ENCODE results near the gene TMEM72.

Gene TMEM72

DNA sequence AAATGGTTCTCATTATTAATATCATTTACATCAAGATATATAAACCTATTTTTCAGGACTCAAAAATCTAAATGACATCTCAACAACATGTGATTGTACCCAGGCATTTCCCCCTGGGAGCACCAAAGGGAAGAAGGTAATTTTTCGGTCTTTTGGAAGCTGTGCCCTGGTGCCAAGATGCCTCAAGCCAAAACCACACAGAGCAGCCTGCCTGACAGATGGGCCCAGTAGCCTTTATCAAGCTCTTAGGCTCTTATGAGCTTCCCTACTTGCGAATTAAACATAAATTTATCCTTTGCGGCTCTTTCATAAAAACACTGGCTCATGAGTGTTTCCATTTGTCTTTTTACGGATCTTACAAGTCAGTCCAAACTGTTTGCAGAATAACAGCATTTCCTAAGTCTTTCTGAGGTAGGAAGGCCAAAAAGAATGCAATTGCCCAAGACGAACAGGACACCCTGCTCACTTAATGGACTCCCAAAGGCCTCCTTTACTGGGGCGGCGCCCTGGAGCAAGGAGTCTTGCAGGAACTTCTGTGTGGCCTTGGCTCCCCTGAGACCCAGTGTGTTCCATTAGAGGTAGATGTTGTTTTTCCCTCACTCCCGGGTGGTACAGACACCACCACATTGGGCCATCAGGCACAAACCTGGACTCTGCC, 44.4 kb downstream of the TMEM72 start:
- DNase-seq (ENCODE audit: low spot score), result no peak

DNA sequence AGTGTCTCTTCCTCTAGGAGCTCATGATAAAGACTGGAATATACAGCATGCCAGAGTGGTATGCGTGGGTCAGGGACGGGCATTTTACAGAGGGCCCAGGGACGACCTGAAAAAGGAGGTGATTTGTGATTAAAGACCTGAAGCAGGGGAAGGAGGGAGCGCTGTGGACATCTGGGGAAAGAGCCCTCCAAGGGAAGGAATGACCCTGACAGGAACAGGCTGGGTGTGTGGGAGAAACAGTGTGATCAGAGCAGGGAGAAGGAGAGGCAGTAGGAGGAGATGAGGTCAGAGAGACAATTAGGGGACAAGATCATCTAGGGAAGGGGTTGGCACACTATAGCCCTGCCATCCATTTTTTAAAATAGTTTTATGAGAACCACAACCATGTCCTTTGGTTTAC, 45.1 kb downstream of the TMEM72 start:
- DNase-seq (ENCODE audit: low spot score), result no peak

DNA sequence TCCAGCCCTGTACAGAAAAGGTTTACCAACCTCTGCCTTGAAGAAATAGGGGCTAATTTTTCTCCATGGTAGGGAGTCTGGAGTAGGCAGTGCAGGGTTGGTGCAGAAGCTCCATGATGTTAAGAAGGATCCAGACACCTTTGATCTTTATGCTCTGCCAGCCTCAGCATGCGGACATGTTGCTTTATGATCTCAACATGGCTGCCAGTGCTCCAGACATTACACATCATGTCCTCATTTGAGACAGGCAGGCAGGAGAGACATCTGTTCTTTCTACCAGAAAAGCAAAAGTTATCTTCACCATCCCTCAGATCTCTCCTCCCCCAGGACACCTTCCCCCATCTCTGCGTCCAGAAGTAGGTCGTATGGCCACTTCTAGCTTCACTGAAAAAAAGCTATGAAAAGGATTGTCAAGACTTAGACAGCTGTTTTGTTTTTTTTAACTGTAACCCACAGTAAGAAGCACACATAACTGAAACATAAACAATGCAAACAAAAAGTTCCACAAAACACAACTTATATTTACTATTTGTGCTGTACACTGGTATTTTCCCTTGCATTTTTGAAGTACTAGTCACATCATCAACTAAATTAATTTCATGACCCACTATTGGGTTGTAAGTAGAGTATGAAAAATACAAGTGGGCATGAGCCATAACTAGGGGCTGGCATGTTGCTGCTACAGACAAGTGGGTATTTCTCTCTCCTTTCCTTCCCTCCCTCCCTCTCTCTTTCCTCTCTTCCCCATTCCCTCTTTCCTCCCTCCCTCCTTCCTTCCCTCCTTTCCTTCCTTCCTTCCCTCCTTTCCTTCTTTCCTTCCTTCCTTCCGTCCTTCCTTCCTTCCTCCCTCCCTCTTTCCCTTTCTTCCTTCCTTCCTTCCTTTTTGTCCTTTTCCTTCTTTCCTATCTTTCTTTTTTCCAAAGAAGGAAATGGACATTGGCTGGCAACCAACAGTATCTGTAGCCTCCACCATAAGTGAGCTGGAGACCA, 45.9 kb downstream of the TMEM72 start:
- no peak for DNase-seq (ENCODE audit: low spot score)

DNA sequence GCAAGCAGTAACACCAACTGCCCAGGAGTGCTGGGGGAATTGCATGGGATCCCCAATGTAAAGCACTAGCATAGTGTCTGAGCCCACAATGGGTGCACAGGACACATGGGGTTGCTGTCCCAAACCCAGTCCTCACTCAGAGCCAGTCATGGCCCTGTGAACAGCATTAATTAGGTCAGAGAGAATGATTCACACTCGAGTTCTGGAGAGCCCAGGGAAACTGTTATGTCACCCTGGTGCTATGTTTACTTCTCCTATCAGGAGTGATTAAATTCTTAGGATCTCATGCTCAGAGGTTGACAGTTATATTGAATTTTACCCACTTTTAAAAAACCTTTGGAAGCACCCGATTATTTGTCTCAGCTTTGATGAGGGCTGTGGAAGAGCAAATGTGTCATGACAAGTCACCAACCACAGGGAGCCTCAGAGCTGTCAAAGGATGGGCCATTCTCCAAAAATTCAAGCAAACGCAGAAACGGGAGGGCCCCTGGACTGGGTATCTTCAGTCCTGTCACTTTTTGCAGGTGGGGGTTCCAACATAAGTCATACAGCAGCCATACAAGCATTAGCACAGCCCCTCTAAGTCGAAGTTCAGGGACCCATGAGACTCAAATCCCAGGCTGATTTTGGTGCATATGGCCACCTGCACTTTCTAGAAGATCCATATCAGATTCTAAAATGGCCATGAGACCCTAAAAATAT, 47.2 kb downstream of the TMEM72 start:
- no peak for DNase-seq (ENCODE audit: low spot score)

DNA sequence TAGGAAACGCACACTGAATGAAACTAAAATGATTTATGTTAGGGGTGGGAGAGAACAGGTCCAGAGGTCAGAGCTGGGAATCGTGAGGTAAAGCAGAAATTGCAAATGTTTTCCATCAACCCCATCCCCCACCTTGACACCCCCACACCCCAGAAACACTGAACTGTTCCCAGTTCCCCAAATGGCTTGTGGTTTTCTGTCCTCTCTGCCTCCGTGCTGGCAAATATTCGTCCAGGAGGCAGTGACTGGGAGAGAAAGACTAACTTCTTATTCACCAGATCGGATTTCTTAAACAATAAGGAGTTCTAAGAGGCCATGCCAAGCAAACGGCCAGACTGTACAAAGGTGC, 47.7 kb downstream of the TMEM72 start:
- DNase-seq (ENCODE audit: low spot score), result no peak

DNA sequence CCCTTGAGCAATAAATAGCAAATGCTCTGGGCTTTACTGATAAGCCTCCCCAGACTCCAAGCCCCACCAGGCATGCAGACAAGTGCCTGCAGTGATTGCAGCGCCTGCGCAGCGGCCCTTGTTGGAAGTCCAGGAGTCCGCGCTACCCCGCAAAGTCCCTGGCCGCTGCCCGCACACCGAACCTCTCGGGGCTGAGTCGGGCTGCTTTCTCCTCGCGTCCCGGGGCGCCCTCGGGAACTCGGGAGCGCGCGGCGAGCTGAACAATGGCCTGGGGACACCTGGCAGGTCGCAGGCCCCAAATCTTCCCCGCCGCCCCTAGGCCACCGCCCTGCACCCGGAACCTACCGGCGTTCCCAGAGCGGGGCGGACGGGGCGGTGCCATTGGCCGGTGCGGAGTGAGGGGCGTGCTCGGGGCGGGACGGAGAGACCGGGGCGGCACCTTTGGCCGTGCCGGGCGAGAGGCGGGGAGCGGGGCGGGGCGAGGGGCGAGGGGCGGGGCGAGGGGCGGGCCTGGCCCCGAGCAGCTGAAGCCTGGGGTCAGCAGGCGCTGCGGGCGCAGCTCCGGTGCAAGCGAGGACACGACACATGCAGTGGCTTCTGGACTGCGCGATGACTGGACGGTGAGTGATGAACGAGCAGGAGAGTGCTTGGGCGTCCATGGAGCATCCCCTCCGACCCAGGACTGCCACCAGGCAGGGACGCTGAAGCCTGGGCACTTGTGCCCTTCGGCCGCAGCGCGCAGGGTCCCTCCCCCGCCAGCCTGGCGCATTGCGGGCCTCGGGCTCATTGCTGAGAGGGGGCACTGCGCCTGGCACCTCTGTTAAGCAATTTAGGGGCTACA, 48.3 kb downstream of the TMEM72 start, which contains the start of gene RASSF4:
RASSF4 (plus strand) TSS at position 556 of the 841 bp plus-strand sequence. CDS start 10,401 bp downstream, outside the sequence.
- peak; percentile 93 for DNase-seq (ENCODE audit: low spot score)

DNA sequence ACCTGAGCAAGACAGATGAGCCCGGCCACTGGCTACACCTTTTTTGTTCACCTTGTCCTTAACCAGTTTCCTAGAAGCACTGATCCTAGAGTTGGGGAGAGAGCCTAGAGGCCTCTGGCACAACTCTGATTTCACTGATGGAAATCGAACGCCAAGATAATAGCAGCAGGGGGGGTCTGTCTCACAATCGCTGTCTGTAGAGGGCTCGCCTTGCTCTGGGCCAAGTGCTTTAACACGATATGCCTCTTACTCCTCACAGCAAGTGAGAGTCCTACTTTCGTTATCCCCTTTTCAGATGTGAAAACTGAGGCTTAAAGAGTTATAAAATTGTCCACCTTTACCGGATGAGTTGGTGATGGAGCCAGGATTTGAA, 48.9 kb downstream of the TMEM72 start:
- no peak for DNase-seq (ENCODE audit: low spot score)

DNA sequence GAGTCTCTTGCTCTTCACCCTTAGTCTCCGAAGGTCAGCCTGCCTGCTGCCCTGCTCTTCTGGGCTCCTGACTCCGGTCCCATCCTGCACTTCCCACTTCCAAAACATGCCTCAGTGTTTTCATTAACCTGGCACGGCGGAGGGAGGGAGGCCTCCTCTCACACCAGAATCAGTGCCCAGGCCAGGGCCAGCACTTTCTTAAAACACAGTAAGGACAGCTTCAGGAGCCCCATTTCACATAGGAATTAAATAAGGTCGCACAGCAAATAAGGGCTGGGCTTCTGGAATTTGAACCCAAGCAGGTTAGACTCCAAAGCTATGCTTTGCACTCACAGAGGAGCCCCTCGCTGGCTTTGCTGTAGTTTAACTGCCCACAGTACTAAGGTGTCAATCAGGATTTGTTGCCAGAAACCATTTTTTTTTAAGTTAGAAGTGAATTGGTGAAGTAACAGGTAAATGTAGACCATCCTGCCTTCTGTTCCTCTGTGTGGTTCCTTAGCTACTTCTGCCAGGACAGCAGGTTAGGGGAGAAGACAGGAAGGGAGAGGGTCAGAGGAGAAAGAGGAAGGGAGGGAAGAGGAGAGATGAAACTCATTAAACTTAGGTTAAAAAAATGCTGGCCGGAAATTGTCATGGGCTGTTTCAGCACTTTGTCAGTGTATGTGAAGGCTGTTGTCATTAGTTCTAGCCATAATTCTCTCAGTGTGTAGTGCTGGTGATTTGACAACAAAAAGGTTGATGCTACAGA, 49.5 kb downstream of the TMEM72 start:
- no peak for DNase-seq (ENCODE audit: low spot score)

DNA sequence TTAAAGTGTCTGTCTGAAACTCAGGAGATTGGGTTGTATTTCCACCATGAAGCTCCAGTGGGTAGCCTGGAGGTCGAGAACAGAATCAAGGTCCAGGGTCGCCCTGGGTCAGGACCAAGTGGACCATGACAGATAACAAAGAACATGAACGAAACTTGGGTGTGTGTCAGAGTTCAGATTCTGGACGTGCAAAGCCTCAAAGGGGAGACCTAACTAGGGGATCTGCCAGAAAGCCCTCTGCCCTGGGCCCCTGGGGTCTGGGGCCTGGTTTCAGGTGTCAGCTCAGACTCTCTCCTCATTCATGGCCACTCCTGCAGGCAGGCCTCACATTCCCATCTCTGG, 50.1 kb downstream of the TMEM72 start:
- DNase-seq (ENCODE audit: low spot score), result no peak

DNA sequence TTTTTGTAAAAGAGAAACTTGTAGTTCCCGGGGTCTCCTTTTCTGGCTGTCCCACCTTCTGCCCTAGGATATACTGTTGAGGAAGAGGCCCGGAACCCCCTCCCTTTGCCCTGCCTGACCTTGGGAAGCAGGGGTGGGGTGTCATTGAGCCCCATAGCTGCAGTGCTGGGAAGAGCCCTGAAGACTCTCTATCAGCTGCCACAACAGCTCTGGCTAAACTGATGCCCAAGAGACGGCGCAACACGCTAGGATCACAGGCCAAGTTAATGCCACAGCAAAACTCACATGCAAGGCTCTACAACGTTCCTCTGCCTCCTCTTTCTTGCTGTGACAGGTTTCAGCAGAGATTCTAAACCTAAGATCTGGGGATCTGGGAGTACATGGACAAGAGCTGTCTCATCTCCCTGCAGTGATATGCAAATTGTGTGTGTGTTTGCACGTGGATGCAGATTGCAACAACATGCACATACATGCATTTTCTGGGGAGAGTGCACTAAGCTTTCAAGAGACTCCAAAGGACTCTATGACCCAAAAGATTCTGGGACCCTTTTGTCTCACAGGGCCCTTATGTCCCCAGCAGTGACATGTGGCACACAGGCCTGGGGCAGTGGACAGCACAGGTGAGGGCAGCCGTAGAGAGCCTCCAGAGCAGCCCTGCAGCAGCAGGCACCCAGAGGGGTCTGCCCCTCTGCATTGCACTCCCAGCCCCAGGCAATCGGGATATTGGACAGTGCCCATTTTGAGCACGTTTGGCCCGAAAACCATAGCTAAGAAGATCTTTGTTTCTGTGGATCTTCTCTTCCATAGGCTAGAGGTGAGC, 51.0 kb downstream of the TMEM72 start:
- DNase-seq (ENCODE audit: low spot score), result no peak

DNA sequence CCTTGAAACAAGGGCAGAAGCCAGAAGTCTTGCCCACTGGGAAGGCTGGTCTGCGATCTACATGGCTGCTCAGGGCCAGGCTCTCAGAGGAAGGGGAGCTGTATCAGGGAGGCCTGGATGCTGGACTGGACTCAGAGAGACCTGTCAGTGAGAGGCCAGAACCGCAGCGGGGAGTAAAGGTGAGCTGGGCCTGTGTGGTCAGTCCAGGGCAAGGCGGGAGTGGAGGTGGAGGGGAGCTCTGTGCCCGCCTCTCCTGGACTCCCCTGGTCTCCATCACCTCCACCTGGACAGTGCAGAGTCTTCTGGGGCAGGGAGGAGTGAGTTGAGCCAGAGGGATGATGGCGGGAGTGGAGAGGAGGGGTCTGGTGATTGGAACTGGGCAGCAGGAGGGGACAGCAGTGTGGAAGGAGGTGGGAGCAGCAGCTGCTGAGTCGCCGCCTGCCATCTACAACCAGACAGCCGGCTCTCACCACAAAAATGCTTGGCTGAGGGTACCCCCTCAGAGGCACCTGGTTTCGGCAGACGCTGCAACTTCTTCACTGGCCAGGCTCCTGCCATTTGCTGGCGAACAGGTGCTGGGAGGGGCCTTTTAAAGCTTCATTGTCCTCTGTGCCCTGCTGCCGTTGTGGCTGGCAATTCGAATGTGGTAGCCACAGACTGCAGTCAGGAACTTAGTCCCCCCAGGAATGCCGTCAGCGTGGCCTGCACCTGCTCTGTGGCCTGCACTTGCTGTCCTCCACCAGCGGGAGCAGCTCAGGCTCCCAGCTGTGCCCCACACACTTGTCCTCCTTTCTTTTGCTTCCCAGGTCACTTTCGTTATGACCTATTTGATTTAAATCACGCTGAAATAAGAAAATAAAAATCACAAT, 52.0 kb downstream of the TMEM72 start:
- no peak for DNase-seq (ENCODE audit: low spot score)

DNA sequence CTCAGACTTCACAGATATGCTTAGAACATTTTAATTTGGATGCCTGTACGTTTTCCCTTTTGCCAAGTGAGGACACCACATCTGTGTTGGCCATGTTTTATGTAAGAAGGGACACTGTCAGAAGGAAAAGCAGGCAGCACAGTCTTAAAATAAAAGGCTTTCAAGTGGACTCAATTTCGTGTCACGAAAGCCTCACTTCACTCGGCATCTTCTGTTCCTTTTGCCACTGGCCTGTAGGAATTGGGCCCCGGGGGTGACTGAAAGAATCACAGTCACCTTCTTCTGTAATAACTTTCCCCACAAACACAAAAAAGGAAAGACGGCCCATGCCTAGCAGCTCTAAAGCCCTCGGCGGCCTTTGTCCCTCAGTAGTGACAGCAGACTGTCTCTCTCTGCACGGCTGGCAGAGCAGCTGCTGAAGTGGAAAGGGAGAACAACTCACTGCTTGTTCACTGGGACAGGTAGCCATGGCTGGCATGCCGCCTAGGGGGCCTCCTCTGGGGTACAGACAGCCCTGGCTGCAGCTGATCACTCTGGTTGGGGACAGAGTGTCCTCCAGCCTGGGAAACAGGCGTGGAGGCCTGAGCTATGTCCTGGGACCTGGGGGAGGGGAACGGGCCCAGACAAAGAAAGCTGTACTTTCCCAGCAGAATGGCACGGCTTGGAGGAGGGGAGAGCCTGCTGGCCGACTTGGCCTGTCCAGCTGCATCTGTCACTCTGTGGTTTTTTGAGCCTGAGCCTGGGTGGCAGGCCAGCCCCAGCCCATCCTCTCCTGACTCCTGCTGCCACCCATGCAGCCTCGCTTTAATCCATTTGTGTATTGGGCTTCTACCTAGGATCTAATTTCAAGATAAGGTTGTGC, 52.9 kb downstream of the TMEM72 start:
- DNase-seq (ENCODE audit: low spot score), result no peak

DNA sequence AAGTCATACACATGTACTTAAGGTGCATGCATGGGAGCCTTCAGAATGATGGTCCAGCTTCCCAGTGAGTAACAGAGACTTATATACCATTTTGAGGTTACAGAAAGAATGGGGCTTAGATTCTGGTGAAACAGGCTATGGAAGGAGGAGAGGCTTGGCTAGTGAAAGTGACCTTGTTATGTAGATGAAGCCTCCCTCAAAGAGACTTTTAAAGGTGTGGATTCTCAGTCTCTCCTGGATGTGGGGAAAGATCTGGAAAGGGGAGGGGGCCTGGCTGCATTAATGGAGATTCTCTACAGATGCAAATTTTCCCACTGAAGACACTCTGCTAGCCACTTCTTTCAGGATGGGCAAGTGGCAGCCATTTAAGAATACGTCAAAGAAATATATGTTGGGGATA, 54.0 kb downstream of the TMEM72 start:
- DNase-seq (ENCODE audit: low spot score), result no peak

DNA sequence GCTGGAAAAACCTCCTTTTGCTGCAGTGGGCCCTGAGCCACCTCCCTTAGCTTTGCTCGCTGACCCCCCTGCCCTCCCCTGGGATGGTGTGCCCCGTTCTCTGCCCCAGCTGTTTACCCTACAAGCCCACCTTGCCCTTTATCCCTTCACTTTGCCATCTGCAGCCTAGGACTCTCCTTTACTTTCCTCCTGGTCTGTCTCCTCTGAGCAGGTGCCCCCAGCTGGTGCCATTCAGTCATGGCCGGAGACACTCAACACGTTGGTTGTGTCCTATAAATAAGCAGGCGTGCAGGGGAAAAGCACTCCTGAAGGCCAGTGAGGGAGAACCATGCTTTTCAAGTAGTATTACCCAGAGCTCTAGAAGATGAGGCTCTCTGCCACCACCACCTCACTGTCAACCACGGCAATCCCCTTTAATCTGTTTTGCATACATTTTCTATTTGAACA, 54.5 kb downstream of the TMEM72 start:
- no peak for DNase-seq (ENCODE audit: low spot score)

DNA sequence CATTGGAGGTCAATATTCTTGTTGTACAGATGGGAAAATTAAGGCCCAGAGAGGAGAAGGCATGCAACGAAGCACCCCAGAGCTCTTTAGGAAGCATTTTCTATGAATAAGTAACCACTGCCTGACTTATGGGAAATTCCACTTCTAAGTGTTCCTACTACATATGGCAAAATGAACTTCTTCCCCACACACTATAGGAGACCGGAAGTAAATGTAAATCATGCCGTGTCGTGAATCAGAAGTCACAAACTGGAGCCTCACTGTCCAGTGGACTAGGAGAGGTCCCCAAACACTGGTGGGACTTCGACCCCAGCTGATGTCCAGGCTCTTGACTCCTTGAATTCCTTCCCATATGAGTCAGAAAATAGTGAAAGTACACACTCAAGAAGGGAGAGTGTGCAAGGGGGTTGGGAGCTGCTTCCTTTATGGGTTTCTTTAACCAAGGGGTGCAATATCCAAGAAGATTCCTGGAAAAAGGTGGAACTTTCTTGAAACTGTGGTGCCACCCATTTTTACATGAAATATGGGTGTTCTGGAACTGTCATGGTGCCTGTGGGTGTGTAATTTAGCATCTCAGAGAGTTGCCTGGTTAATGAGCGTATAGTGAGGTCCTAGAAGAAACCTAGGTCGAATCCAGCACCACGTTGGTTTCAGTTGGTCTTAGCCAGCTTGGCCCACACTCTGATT, 55.1 kb downstream of the TMEM72 start:
- DNase-seq (ENCODE audit: low spot score), result no peak

DNA sequence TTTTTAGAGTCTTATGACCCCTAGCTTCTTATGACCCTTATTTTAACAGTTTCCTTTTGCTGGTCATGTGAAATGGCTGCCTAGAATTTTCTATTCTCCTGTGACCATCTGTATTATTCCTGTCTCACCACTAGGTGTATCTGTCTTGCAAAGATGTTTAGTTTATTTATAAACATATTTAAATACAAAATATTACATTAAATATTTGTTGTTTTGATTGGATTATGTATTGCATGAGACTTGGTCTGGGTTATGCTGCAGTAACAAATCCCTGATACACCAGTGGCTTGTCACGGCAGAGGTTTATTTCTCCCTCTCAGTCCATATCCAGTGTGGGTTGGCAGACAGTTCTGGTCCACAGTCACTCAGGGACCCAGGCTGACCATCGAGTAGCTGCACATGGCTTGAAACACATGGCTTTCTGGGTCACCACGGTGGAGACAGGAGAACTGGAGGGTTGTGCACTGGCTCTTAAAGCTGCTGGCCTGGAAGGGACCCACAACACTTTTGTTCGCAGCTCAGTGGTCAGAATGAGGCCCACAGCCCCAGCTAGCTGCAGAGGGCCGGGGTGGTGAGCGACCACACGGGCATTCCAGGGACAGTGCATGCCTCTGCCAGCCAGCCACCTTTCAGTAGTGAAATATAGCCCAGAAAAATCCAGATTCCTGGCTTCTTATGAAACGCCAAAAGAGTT, 55.8 kb downstream of the TMEM72 start:
- DNase-seq (ENCODE audit: low spot score), result no peak

DNA sequence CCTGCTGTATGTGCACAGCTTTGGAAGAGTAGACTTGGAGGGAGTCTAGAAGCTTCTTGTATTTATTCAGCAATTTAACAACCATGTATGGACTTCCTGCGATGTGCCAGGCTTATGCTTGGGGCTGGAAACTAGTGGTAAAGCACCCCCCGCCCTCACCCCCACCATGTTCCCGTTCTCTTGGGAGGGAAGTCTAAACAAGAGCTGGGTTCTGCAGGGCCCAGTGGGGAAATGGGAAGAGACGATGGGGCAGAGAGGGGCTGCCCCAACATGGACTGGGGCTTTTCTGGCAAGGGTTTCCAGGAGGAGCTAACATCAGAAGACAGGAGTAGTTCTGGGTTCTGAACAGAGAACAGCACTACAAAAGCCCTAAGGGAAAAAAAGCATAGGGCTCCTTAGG, 56.5 kb downstream of the TMEM72 start:
- no peak for DNase-seq (ENCODE audit: low spot score)

Data from CD4-positive, alpha-beta T cell treated with Interleukin-6 at 100 ng/mL for 8 hours (primary cell).